ENCODE results near the gene NTSR2.

Gene NTSR2

DNA sequence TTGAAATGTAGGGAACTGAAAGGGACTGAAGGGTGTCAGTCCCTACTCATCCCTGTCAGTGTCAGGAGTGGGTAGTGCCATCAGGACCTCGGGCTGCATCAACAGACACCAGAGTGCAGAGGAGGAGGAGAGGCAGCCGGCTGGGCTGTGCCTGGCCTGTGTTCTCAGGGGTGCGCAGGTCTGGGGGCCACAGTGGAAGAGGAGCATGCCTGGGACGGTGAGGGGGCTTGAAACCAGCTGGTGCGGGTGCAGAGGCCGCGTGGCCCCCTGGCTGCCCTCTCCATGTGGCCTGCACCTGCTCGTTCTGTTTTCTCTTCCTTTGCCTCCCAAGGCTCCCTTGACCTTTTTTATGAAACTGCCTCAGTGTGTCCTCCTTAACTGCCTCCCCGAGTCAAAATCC lies 41.3 kb downstream of the NTSR2 start:
- DNase-seq (ENCODE audit: low spot score) = no peak

- DNase-seq (ENCODE audit: low spot score) = no peak
Measured at GRCh38 chr2:11625671-11626070, 44.3 kb downstream of the NTSR2 start.

DNA sequence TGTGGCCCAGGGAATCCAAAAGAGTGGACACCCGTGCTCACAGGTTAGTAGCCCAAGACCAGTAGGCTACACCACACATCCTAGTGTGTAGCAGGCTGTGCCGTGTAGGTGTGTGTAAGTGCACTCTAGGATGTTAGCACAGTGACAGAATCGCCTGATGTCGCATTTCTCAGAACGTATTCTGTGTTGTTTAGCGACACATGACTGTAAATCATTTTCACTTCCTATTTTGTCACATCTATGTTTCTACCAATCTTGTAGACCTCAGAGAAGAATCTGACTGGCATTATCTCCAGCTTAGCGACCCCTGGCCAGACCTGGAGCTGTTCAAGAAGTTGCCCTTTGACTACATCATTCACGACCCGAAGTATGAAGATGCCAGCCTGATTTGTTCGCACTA lies 45.1 kb downstream of the NTSR2 start:
- no peak for DNase-seq (ENCODE audit: low spot score)

- no peak for DNase-seq (ENCODE audit: low spot score)
Measured at GRCh38 chr2:11622611-11623010, 47.4 kb downstream of the NTSR2 start.

- DNase-seq (ENCODE audit: low spot score) = no peak
Measured at GRCh38 chr2:11621410-11621809, 48.6 kb downstream of the NTSR2 start.

GRCh38 chr2:11618708-11619062 lies 51.3 kb downstream of the NTSR2 start:
- DNase-seq (ENCODE audit: low spot score) = no peak

DNA sequence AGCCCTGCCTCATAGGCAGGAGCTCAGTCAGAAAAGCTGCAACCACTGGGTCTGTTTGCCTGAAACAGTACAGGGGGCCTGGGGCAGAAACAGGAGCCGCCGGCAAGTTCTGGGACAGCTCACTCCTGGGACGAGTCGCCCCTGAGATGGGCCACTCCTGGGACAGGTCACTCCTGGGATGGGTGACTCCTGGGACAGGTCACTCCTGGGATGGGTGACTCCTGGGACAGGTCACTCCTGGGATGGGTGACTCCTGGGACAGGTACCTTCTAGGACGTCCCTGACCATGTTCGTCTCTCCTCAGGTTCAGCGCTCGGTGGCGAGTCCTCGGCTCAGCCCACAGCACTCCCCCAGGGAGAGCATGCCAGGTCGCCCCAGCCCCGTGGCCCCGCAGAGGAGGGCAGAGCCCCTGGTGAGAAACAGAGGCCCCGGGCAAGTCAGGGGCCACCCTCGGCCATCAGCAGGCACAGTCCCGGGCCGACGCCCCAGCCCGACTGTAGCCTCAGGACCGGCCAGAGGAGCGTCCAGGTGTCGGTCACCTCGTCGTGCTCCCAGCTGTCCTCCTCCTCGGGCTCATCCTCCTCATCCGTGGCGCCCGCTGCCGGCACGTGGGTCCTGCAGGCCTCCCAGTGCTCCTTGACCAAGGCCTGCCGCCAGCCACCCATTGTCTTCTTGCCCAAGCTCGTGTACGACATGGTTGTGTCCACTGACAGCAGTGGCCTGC lies 51.8 kb downstream of the NTSR2 start:
- DNase-seq (ENCODE audit: low spot score) = no peak

- DNase-seq (ENCODE audit: low spot score) = no peak
Measured at GRCh38 chr2:11617527-11617926, 52.5 kb downstream of the NTSR2 start.

GRCh38 chr2:11616851-11617415 lies 53.1 kb downstream of the NTSR2 start:
- no peak for DNase-seq (ENCODE audit: low spot score)

GRCh38 chr2:11616097-11616687 lies 53.8 kb downstream of the NTSR2 start:
- DNase-seq (ENCODE audit: low spot score) = no peak

- DNase-seq (ENCODE audit: low spot score) = no peak
Measured at GRCh38 chr2:11615209-11615608, 54.8 kb downstream of the NTSR2 start.

GRCh38 chr2:11613297-11613696 lies 56.7 kb downstream of the NTSR2 start:
- DNase-seq (ENCODE audit: low spot score) = no peak

DNA sequence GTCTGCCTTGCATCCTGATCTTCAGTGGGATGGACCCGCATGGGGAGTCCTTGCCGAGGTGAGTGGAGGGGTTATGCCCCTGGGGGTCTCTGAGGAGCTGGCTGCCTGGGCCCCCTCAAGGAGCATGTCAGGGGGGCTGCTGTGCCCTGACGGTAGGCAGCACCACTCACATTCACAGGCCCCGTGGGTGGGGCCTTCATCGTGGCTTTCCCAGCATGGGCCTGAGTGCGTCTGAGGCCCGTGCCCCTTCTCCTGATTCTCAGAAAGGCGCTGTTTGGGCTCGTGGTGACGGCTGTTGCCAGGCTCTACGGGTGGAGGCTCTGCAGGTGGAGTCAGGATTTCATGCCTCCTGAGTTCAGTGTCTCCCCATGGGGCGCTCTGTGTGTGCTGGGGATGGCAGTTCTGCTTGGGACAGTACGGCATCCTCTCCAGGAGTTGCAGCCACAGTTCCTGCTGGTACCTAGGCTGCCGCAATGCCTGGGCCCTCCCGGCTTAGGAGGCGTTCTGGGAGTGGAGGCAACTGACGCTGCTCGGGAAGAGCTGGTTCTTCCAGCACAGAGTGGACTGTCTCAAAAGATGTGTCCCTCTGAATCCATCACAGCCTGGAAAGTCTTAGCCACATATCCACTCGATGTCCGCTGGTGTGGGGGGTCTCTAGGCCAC lies 57.3 kb downstream of the NTSR2 start:
- DNase-seq (ENCODE audit: low spot score) = no peak

DNA sequence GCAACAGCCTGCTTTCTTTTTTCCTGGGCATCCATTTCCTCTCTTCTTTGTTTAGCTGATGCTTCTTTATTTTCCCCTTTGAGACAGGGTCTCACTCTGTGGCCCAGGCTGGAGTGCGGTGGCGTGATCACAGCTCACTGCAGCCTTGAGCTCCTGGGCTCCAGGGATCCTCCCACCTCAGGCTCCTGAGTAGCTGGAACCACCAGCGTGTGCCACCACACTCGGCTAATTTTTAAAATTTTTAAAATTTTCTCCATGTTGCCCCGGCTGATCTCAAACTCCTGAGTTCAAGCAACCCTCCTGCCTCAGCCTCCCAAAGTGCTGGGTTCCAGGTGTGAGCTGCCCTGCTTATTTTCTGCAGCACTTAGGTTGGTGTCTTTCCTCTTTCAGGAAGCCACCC lies 58.7 kb downstream of the NTSR2 start:
- DNase-seq (ENCODE audit: low spot score) = no peak

GRCh38 chr2:11610624-11611242 lies 59.3 kb downstream of the NTSR2 start:
- DNase-seq (ENCODE audit: low spot score) = no peak
